Peyer's patch (tissue), 4 donors: ENCODE data around the gene CABP7.

Experiments
- POLR2A ChIP-seq, 2 donors: fragments of 450-650 bp; IDR thresholded peaks; one replicate each; pipeline ENCODE4 v1.5.1; 2017; ENCODE audit warnings: antibody characterized with exemption in 2 of 2, mild to moderate bottlenecking in 2 of 2, moderate library complexity in 2 of 2
- TF ChIP-seq, protein P1 (sequence below), 6 experiments: fragments of 450-650 bp in 4 of 6; fragments of 200-600 bp in 2 of 6; sonication (generic) in 1 of 6; IDR thresholded peaks; one replicate each; pipeline ENCODE4 v1.5.1; 2017 to 2019; ENCODE audit warnings: antibody characterized with exemption in 6 of 6, mild to moderate bottlenecking in 3 of 6, moderate library complexity in 1 of 6

GRCh38 chr22:29756341-29756740 lies 36.5 kb downstream of the CABP7 start:
- no peak for TF ChIP-seq POLR2A (IDR thresholded peaks at IDR 0.05)
- TF ChIP-seq, protein P1, sequence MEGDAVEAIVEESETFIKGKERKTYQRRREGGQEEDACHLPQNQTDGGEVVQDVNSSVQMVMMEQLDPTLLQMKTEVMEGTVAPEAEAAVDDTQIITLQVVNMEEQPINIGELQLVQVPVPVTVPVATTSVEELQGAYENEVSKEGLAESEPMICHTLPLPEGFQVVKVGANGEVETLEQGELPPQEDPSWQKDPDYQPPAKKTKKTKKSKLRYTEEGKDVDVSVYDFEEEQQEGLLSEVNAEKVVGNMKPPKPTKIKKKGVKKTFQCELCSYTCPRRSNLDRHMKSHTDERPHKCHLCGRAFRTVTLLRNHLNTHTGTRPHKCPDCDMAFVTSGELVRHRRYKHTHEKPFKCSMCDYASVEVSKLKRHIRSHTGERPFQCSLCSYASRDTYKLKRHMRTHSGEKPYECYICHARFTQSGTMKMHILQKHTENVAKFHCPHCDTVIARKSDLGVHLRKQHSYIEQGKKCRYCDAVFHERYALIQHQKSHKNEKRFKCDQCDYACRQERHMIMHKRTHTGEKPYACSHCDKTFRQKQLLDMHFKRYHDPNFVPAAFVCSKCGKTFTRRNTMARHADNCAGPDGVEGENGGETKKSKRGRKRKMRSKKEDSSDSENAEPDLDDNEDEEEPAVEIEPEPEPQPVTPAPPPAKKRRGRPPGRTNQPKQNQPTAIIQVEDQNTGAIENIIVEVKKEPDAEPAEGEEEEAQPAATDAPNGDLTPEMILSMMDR (IDR thresholded peaks at IDR 0.05): no peak
